Stimulated activated CD4-positive, alpha-beta T cell treated with anti-CD3 and anti-CD28 coated beads, TNF-alpha, amount 100 ng/mL, for 48 hours (primary cell): ENCODE results near the gene TSPAN4.

ENCODE experiments used
- DNase-seq, 3 donors: peaks; one replicate each; pipeline ENCODE4 v3.0.0-alpha.2; 2020; ENCODE audit warnings: low read depth in 3 of 3

Gene TSPAN4

GRCh38 chr11:823441-824291 is 19.0 kb upstream of the TSPAN4 start:
- no peak for DNase-seq

GRCh38 chr11:824292-824880 is 18.3 kb upstream of the TSPAN4 start:
- DNase-seq, result no peak

GRCh38 chr11:824942-825341 is 17.7 kb upstream of the TSPAN4 start:
- DNase-seq, result no peak

GRCh38 chr11:825366-826226 is 17.1 kb upstream of the TSPAN4 start:
- no peak for DNase-seq

DNA sequence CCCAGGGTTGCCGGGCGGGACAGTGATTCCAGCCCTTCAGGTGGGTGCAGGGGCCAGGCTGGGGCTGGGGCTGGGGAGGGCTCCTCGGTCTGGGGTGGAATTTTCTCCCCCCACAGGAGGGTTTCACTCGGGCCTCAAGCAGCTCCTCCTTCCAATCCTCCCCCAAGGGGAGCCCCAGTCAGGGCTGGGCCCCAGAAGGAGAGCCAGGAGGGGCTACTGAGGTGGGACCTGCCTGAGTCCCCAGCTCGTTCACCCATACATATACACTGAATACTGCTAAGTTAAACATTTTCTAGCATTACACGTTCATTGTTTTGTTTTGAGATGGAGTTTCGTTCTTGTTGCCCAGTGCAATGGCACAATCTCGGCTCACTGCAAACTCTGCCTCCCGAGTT is 16.4 kb upstream of the TSPAN4 start:
- DNase-seq, result no peak

DNA sequence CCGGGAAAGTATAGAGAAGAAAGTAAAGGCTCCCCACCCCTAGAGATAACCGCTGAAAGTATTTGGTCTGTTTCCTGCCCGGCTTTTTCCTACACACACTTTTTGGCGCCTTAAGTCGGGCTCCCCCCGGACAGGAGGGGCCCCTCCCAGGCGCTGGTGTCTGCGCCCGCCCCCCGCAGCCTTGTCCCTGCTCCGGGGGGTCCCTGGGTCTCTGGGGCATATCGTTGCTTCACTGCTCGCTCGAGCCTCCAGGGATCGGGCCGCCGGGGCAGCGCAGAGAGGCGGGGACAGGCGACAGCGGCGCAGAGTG is 15.9 kb upstream of the TSPAN4 start:
- DNase-seq, result no peak

DNA sequence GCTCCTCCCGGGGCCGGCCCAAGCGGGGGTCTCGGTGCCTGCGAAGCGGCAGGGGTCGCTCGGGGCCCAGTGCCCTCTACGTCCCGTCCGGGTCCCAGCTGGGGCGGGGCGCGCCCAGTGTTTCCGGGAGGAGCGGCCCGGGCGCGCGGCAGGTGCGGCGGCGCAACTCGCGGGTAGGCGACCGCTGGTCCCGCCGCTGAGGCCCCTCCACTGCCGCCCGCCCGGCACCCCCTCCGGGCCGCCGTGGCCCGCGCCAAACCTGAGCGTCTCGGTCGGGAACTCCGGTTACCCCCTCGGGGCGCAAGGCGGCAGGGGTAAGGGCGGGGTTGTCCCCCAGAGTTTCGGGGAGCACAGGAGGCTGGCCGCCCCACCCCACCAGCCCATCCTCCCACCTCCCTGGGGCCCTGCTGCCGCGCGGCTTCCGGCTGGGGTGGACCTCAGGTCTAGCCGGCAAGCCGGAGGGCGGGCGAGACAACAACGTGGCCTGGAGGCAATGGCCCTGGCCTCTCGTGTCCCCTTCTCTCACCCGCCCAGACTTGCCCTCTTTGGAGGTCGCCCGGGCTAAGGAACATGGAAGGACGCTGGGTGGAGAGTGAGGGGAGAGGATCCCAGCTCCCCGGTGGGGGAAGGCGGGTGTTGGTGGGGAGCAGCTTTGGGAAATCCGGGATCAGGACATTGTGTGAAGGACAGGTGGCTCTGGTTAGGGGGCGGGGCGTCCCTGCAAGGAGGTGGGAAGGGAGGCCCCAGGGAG is 15.3 kb upstream of the TSPAN4 start:
- DNase-seq, result no peak

DNA sequence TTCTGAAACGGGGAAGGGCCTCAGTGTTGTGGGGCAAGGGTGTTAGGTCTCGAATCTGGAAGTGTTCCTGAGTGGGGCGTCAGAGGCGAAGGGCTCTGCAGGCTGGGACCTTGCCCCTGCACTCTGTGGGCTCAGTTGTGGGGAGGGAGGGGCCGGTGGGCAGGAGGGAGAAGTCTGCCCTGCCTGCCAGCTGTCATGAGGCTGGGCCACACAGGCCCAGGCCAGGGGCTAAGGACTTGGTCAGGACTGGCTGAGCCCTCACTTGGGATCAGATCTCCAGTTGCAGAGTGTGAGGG is 14.8 kb upstream of the TSPAN4 start, which contains the start of gene CRACR2B:
CRACR2B (plus strand) TSS at position 23 of the 296 bp plus-strand sequence. CDS start 689 bp downstream, outside the sequence.
- DNase-seq, result no peak

DNA sequence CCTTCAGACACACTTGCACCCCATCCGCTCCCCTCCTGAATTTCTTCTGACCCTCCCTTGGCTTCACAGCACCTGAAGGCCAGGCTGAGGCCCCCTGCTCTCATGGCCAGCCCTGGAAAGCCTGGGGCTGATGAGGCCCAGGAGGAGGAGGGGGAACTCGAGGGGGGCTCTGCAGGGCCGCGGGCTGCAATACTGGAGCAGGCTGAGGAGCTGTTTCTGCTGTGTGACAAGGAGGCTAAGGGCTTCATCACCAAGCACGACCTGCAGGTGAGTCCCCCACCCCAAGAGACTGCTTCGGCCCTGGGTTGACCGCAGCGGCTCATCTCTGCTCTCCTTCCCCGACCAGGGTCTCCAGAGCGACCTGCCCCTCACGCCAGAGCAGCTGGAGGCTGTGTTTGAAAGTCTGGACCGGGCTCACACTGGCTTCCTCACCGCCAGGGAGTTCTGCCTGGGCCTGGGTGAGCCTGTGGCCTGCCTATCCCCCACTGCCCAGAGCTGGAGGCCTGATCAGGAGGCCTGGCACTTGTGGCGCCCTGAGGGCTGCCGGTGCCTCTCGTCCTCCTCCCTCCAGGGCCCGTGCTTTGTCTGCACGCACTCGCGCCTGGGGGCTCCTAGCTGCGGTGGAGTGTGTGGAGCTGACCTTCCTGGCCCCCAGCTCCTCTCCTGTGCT is 14.0 kb upstream of the TSPAN4 start:
- no peak for DNase-seq

GRCh38 chr11:829176-829846 is 13.3 kb upstream of the TSPAN4 start:
- no peak for DNase-seq

DNA sequence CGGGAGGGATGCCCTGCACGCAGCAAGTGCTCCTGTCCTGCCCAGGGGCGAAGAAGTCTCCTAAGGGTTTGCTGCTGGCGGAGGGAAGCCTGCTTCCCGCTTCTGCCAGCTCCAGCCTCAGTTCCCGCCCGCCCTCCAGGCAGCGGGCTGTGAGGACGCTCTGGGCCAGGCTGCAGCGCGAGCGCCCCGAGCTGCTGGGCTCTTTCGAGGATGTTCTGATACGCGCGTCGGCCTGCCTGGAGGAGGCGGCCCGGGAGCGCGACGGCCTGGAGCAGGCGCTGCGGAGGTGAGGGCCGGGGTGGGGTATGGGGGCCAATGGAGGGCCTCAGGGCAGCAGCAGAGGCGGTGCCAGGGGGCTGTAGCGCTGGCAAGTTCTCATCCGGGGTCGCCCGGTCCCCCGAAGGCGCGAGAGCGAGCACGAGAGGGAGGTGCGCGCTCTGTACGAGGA is 12.8 kb upstream of the TSPAN4 start:
- DNase-seq, result no peak

- DNase-seq, result no peak
Observed at GRCh38 chr11:830295-831117, 12.1 kb upstream of the TSPAN4 start.

DNA sequence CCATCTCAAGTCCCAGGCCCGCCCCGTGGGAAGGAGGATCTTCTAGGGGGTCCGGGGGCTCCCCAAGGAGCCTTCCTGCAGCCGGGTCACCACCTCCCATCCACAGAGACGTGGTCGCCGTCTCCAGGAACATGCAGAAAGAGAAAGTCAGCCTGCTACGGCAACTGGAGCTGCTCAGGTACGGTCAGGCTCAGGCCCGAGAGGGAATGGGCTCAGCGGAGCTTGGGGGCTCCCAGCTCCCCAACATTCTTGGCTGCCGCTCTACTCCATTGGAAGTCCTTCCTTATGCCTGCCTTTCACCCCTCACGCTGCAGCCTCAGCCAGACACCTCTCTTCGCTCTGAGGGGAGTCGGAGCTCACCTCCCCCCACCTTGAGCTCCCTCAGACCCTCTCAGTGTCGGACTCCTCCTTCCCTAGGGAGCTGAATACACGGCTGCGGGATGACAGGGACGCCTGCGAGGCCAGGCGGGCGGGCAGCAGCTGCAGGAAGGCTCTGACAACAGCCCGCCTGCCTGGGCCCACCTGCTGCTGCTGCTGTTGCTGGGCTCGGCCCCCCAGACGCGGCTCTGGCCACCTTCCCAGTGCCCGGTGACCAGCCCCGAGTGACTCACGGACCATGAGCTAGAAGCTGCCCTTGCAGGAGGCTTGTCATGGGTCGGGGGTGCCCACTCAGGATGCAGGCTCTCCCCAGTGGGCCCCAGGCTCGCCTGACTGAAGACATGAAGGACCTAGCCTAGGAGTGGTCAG is 11.4 kb upstream of the TSPAN4 start:
- DNase-seq, result no peak

DNA sequence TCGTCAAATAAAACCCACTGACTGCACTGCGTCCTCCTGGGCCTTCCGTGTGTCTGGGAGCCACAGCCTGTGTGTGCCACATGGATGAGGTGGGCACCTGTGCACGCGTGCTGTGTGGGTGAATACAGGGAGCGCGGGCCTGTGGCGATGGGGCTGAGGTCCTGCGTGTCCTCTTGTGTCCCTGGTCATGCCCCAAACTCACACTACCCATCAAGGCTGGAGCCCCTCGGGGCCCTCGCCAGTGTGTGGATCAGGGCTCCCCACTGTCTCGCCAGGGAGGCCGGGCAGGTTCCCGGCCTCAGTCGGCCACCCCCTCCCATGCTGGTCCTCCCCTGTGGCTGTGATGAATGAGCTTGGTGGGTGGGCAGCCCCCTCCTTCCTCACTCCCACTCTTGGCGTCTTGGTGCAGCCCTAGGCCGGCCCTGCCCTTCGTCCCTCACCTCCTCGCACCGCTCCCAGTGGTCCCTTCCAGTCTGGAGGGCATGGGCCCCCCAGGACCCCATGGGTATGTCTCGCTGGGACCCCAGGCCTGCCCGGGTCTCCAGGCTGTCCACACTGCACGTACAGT is 10.6 kb upstream of the TSPAN4 start:
- DNase-seq, result no peak

DNA sequence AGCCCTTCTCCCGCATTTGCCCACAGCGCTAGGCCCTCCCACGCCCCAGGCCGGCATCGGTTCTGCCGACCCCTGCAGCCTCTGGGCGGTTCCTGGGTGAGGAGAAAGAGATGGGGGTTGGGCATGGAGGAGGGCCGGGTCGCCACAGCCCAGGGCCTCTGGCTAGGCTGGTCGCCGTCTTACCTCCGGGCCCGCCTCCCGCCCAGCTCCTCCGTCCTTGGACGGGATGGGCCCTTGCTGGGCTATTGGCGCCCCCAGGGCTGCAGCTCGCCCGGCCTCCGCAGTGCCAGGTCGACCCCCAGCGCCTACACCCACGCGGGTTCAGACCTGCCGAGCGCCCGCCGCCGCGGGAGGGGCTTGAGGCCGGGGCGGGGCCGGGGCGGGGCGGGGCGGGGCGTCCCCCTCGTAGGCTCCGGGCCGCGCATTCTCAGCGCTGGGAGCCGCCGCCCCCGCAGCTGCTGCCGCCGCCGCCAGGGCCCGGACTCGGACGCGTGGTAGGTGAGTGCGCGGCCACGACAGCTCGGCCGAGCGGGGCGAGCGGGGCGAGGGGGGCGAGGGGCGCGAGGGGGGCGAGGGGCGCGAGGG is 10.0 kb upstream of the TSPAN4 start, which contains the start of gene CD151:
CD151 (plus strand) TSS at position 424 of the 585 bp plus-strand sequence. CDS start 3,118 bp downstream, outside the sequence.
- DNase-seq, result no peak

DNA sequence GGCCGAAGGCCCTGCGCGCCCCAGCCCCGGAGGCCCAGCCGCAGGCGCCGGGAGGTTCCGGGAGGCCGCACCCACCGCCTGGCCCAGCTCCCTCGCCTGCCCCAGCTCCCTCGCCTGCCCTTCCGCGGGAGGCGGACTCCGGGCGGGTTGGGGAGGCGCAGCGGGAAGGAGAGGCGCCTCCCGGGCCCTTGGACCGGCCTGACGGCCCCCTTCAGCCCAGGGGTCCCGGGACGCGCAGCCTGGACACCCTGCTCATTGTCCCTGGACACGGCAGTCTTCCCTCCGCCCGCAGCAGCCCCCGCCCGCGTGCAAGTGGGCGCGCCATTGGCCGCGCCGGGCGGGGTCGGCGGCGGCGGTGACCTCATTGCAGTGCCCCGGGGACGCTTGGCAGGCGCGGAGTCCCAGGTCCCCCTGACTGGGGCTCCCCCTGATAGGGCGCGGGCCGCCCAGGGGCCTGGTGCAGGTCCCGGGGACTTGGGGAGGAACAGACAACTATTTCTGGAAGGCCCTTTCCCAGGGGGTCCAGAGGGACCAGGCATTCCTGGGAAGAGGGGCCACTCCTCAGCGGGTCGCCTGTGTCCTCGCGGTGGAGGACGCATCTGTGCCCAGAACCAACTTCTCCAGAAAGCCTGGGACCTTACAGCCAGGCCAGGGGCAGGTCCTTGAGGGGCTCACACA is 9.4 kb upstream of the TSPAN4 start:
- DNase-seq, result no peak

- no peak for DNase-seq
Observed at GRCh38 chr11:833849-834311, 8.8 kb upstream of the TSPAN4 start.
